ENCODE results near the gene CELF2. TPM values are rescaled to one million over a fixed set of nuclear protein-coding genes. Genes with fewer than 3 reads are reported as not detected.

CELF2 gene
- total RNA-seq, 2 donors from 2014 or later = 30.2 to 34.4 TPM

DNA sequence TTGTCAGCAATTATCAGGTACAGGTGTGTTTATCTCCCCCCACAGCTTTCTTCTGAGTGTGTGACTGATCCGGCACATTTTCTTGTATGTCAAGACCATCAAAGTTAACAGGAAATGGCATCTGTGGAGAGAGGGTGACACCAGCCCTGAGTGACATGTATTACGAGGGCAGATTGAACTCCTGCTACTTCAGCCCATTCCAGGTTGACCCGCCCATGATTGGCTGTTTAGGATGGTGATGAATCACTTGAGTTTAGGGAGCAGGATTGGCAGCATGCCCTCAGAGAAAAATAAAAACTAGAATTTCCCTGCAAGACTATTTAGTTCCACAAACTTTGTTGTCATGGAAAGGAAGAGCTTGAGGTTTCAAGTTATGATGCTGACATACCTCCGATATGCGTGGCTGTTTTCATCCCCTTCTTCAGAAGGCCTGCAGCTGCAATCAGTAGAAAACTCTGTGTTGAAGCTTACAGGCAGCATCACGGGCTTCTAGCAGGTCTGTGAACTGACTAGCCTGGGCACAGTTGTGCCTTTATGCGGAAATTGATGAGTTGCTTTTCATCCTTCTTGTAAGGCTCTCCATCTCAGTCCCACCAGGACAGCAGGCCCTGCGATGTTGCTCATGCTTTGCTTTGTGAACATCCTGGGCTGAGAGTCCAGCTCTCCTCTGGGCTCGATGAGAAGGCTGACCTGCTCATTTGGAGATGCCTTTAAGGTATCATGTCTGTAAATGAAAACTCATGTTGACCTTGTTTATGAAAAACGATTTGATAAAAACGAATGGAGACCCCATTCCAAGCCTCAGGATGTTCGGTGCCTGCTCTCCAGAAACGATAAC, 8.0 kb upstream of the CELF2 start:
- TF ChIP-seq, protein P1, sequence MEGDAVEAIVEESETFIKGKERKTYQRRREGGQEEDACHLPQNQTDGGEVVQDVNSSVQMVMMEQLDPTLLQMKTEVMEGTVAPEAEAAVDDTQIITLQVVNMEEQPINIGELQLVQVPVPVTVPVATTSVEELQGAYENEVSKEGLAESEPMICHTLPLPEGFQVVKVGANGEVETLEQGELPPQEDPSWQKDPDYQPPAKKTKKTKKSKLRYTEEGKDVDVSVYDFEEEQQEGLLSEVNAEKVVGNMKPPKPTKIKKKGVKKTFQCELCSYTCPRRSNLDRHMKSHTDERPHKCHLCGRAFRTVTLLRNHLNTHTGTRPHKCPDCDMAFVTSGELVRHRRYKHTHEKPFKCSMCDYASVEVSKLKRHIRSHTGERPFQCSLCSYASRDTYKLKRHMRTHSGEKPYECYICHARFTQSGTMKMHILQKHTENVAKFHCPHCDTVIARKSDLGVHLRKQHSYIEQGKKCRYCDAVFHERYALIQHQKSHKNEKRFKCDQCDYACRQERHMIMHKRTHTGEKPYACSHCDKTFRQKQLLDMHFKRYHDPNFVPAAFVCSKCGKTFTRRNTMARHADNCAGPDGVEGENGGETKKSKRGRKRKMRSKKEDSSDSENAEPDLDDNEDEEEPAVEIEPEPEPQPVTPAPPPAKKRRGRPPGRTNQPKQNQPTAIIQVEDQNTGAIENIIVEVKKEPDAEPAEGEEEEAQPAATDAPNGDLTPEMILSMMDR (IDR thresholded peaks at IDR 0.05) = no peak
- H3K4me1 ChIP-seq = no peaks in the 10 kb centered on the region
- no peaks in the 10 kb centered on the region for H3K9me3 ChIP-seq
- H3K36me3 ChIP-seq = no peaks in the 10 kb centered on the region
- no peak overlapping the region for H3K27ac ChIP-seq
- H3K4me3 ChIP-seq = no peak overlapping the region
- no peak overlapping the region for H3K9ac ChIP-seq (ENCODE audit: low read depth in 2 of 2, low read length in 2 of 2)
- DNase-seq = no peak
- no peaks in the 10 kb centered on the region for H3K27me3 ChIP-seq
- intact Hi-C loops (cut with DNase I) = no loop called here

DNA sequence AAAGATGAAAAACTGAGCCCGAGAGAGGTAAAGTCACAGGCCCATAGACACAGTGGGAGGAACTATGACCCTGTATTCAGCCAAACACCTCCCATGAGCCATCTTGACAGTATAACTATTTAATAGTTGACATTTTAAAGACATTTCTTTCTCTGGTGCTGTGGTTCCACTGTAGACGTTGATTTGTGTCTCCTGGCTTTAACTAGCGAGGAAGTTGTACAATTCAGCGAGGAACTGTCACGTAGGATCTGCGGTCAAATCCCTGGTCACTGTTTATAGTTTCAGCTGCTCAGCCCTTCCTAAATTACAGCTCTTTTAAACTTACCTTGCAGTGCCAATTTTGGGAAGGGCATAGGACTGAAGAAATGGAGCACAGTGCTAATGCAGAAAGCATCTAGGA, 7.1 kb upstream of the CELF2 start:
- H3K27ac ChIP-seq = no peak overlapping the region
- intact Hi-C loops (cut with DNase I) = no loop called here
- H3K9ac ChIP-seq (ENCODE audit: low read depth in 2 of 2, low read length in 2 of 2) = no peak overlapping the region
- no peak for DNase-seq
- no peak overlapping the region for H3K4me3 ChIP-seq
- H3K9me3 ChIP-seq = no peaks in the 10 kb centered on the region
- TF ChIP-seq, protein P1 (IDR thresholded peaks at IDR 0.05) = no peak
- no peaks in the 10 kb centered on the region for H3K36me3 ChIP-seq
- H3K27me3 ChIP-seq = no peaks in the 10 kb centered on the region
- no peaks in the 10 kb centered on the region for H3K4me1 ChIP-seq

- no peaks in the 10 kb centered on the region for H3K4me1 ChIP-seq
- H3K9ac ChIP-seq (ENCODE audit: low read depth in 2 of 2, low read length in 2 of 2) = no peak overlapping the region
- H3K27me3 ChIP-seq = no peaks in the 10 kb centered on the region
- intact Hi-C loops (cut with DNase I) = no loop called here
- no peak for DNase-seq
- TF ChIP-seq, protein P1 (IDR thresholded peaks at IDR 0.05) = no peak
- no peak overlapping the region for H3K27ac ChIP-seq
- H3K9me3 ChIP-seq = no peaks in the 10 kb centered on the region
- H3K36me3 ChIP-seq = no peaks in the 10 kb centered on the region
- H3K4me3 ChIP-seq = no peak overlapping the region
These were observed 6.2 kb upstream of the CELF2 start for GRCh38 chr10:11011436-11011835.

GRCh38 chr10:11011984-11012383, 5.7 kb upstream of the CELF2 start:
- no peaks in the 10 kb centered on the region for H3K27me3 ChIP-seq
- no peaks in the 10 kb centered on the region for H3K4me1 ChIP-seq
- intact Hi-C loops (cut with DNase I) = no loop called here
- H3K4me3 ChIP-seq = no peak overlapping the region
- no peak for DNase-seq
- TF ChIP-seq, protein P1 (IDR thresholded peaks at IDR 0.05) = no peak
- H3K9me3 ChIP-seq = no peaks in the 10 kb centered on the region
- no peaks in the 10 kb centered on the region for H3K36me3 ChIP-seq
- H3K9ac ChIP-seq (ENCODE audit: low read depth in 2 of 2, low read length in 2 of 2) = no peak overlapping the region
- H3K27ac ChIP-seq = no peak overlapping the region

DNA sequence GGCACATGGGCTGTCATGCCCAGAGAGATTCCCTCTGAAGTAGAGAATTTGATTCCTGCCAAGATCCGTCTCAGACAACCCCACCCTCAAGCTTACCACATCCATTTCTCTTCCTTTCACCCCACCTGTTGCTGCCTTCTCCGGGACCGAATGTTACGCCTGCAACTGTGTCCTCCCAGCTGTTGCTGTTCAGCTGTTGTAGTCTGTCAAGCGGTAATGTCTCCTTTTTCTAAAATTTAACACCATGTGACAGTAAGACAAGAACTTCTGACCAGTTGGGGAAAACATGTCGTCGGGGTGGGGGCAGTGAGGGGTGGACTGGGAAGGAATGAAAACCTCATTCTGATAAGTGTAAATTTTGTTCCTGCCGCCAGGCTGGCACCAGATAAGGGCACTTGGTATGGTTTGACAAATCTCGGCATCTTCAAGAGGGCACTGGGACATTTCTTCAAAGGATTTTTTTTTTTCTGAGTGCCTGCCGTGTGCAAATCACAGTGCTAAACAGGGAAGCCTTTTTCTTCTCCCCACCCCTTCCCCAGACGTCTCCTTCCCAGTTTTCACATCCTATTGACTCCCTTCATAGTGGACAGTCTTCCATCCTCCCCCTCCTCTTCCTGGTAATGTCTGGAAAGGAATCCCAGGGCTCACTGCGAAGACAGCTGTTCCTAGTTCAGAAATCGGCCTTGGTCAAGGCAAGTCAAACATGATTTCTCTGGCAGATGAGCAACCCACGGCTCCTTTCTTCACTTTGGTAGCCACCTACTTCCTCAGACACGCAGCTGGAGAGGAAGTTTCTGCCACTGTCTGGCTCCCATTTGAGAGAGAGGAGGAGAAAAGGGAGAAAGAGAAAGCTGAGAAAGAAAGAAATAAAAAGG, 5.0 kb upstream of the CELF2 start:
- no peak overlapping the region for H3K4me3 ChIP-seq

More for the DNA sequence above, 5.0 kb upstream of the CELF2 start:
- TF ChIP-seq, protein P1 (IDR thresholded peaks at IDR 0.05) = no peak
- Histone ChIP-seq H3K4me1 (no peaks in the 10 kb centered on the region), H3K27me3 (no peaks in the 10 kb centered on the region), H3K9me3 (no peaks in the 10 kb centered on the region), H3K27ac (no peak overlapping the region), H3K9ac (ENCODE audit: low read depth in 2 of 2, low read length in 2 of 2) (no peak overlapping the region), H3K36me3 (no peaks in the 10 kb centered on the region)
- intact Hi-C loops (cut with DNase I) = no loop called here
- DNase-seq = no peak

All from colonic mucosa (tissue), 4 donors.